GM18498 (cell line): Measurements from ENCODE around the gene PRKAG2.

Source experiments
- ATAC-seq: cut with Tn5 transposase; IDR thresholded peaks from one replicate; pipeline ENCODE4 v1.9.1; 2021; ENCODE audit warnings: mild to moderate bottlenecking, moderate library complexity; ENCODE audit not compliant: unreplicated experiment

Gene PRKAG2

GRCh38 chr7:151665368-151665767 lies 211.5 kb downstream of the PRKAG2 start:
- ATAC-seq: no peak

GRCh38 chr7:151664268-151664667 lies 212.6 kb downstream of the PRKAG2 start:
- no peak for ATAC-seq

GRCh38 chr7:151663382-151664100 lies 213.4 kb downstream of the PRKAG2 start:
- no peak for ATAC-seq

GRCh38 chr7:151662251-151662826 lies 214.6 kb downstream of the PRKAG2 start:
- ATAC-seq: no peak

- ATAC-seq: no peak
Observed at GRCh38 chr7:151661587-151661986, 215.3 kb downstream of the PRKAG2 start.

- ATAC-seq: no peak
Observed at GRCh38 chr7:151660141-151660540, 216.8 kb downstream of the PRKAG2 start.

GRCh38 chr7:151659219-151659618 lies 217.7 kb downstream of the PRKAG2 start:
- no peak for ATAC-seq

- no peak for ATAC-seq
Observed at GRCh38 chr7:151658778-151659177, 218.1 kb downstream of the PRKAG2 start.

GRCh38 chr7:151657173-151657572 lies 219.7 kb downstream of the PRKAG2 start:
- no peak for ATAC-seq

GRCh38 chr7:151655555-151655954 lies 221.4 kb downstream of the PRKAG2 start:
- no peak for ATAC-seq

- ATAC-seq: no peak
Observed at GRCh38 chr7:151652111-151652510, 224.8 kb downstream of the PRKAG2 start.

GRCh38 chr7:151650161-151650560 lies 226.8 kb downstream of the PRKAG2 start:
- ATAC-seq: no peak

GRCh38 chr7:151648429-151648828 lies 228.5 kb downstream of the PRKAG2 start:
- no peak for ATAC-seq

- ATAC-seq: no peak
Observed at GRCh38 chr7:151647874-151648273, 229.0 kb downstream of the PRKAG2 start.

GRCh38 chr7:151647006-151647405 lies 229.9 kb downstream of the PRKAG2 start:
- no peak for ATAC-seq

- ATAC-seq: no peak
Observed at GRCh38 chr7:151645311-151645710, 231.6 kb downstream of the PRKAG2 start.

GRCh38 chr7:151644554-151644953 lies 232.4 kb downstream of the PRKAG2 start:
- no peak for ATAC-seq

- ATAC-seq: no peak
Observed at GRCh38 chr7:151642746-151643145, 234.2 kb downstream of the PRKAG2 start.

- no peak for ATAC-seq
Observed at GRCh38 chr7:151641587-151641986, 235.3 kb downstream of the PRKAG2 start.

- no peak for ATAC-seq
Observed at GRCh38 chr7:151637781-151638261, 239.1 kb downstream of the PRKAG2 start.

GRCh38 chr7:151634643-151635042 lies 242.3 kb downstream of the PRKAG2 start:
- ATAC-seq: no peak

- ATAC-seq: no peak
Observed at GRCh38 chr7:151633516-151633812, 243.5 kb downstream of the PRKAG2 start.
